WTC11 (cell line): ENCODE data around the gene SNRNP35.

ENCODE experiments used
- ATF6 ChIP-seq: sonication (generic); formaldehyde crosslinking; IDR thresholded peaks from 2 replicates; pipeline ENCODE4 v1.8.1; 2023; ENCODE audit warnings: mild to moderate bottlenecking, missing genetic modification reagents
- CTCF ChIP-seq: fragments of 200-600 bp; IDR thresholded peaks from 2 replicates; pipeline ENCODE4 v1.8.0; 2022; ENCODE audit warnings: antibody characterized with exemption
- FOXJ3 ChIP-seq: sonication (generic); formaldehyde crosslinking; IDR thresholded peaks from 2 replicates; pipeline ENCODE4 v1.9.0; 2021; ENCODE audit warnings: missing genetic modification reagents, mild to moderate bottlenecking, borderline replicate concordance
- GABPB1 ChIP-seq: sonication (generic); formaldehyde crosslinking; IDR thresholded peaks from 2 replicates; pipeline ENCODE4 v1.8.1; 2023; ENCODE audit warnings: mild to moderate bottlenecking, missing genetic modification reagents
- MAX ChIP-seq: sonication (generic); formaldehyde crosslinking; IDR thresholded peaks from 2 replicates; pipeline ENCODE4 v1.8.0; 2022; ENCODE audit warnings: mild to moderate bottlenecking, missing genetic modification reagents
- NFE2L1 ChIP-seq: sonication (generic); formaldehyde crosslinking; IDR thresholded peaks from 2 replicates; pipeline ENCODE4 v1.8.1; 2023; ENCODE audit warnings: missing genetic modification reagents
- SMAD4 ChIP-seq: sonication (generic); formaldehyde crosslinking; IDR thresholded peaks from 2 replicates; pipeline ENCODE4 v1.8.0; 2022; ENCODE audit warnings: mild to moderate bottlenecking, missing genetic modification reagents
- USF1 ChIP-seq: sonication (generic); formaldehyde crosslinking; IDR thresholded peaks from 2 replicates; pipeline ENCODE4 v1.8.0; 2022; ENCODE audit warnings: mild to moderate bottlenecking, missing genetic modification reagents
- ZNF232 ChIP-seq: sonication (generic); formaldehyde crosslinking; IDR thresholded peaks from 2 replicates; pipeline ENCODE4 v1.8.0; 2022; ENCODE audit warnings: mild to moderate bottlenecking, missing genetic modification reagents
- ZNF416 ChIP-seq: fragments of 250-450 bp; sonication (Bioruptor Pico); IDR thresholded peaks from 2 replicates; pipeline ENCODE4 v1.9.0; 2021; ENCODE audit warnings: mild to moderate bottlenecking, inconsistent platforms
- TF ChIP-seq, protein P1 (sequence below): sonication (generic); formaldehyde crosslinking; IDR thresholded peaks from 2 replicates; pipeline ENCODE4 v1.8.1; 2022; ENCODE audit warnings: low read depth, missing genetic modification reagents, borderline replicate concordance
- TF ChIP-seq, protein P2 (sequence below): fragments of 250-450 bp; sonication (Bioruptor Pico); IDR thresholded peaks from 2 replicates; pipeline ENCODE4 v1.8.0; 2021; ENCODE audit warnings: mild to moderate bottlenecking
- TF ChIP-seq, protein P3 (sequence below): sonication (generic); formaldehyde crosslinking; IDR thresholded peaks from 2 replicates; pipeline ENCODE4 v1.8.1; 2022; ENCODE audit warnings: mild to moderate bottlenecking, missing genetic modification reagents, moderate library complexity, borderline replicate concordance

DNA sequence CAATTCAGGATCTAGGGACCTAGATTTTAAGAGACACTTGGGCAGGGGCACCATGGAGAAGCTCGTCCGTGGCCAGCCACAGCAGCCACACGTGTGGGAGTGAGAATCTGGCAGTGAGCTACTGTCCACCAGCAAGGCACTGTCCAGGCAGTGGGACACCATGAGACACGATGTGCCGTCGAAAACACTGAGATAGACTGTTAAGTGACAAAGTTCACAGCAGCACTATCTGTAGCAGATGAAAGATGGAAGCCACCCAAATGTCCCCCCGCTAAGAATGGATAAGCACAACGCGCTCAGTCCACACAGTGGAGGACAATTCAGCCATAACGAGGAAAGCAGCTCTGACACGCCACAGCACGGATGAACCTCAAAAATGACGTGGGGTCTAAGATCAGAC lies 55.9 kb downstream of the SNRNP35 start:
- TF ChIP-seq ATF6 (CRISPR knock-in tag) (no peak), CTCF (no peak), ZNF232 (CRISPR knock-in tag) (no peak), USF1 (CRISPR knock-in tag) (no peak), SMAD4 (CRISPR knock-in tag) (no peak), MAX (CRISPR knock-in tag) (no peak), ZNF416 (CRISPR knock-in tag) (no peak), GABPB1 (CRISPR knock-in tag) (no peak), NFE2L1 (CRISPR knock-in tag) (no peak), FOXJ3 (CRISPR knock-in tag) (no peak)
- TF ChIP-seq, protein P1, sequence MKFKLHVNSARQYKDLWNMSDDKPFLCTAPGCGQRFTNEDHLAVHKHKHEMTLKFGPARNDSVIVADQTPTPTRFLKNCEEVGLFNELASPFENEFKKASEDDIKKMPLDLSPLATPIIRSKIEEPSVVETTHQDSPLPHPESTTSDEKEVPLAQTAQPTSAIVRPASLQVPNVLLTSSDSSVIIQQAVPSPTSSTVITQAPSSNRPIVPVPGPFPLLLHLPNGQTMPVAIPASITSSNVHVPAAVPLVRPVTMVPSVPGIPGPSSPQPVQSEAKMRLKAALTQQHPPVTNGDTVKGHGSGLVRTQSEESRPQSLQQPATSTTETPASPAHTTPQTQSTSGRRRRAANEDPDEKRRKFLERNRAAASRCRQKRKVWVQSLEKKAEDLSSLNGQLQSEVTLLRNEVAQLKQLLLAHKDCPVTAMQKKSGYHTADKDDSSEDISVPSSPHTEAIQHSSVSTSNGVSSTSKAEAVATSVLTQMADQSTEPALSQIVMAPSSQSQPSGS (CRISPR knock-in tag): no peak
- TF ChIP-seq, protein P2, sequence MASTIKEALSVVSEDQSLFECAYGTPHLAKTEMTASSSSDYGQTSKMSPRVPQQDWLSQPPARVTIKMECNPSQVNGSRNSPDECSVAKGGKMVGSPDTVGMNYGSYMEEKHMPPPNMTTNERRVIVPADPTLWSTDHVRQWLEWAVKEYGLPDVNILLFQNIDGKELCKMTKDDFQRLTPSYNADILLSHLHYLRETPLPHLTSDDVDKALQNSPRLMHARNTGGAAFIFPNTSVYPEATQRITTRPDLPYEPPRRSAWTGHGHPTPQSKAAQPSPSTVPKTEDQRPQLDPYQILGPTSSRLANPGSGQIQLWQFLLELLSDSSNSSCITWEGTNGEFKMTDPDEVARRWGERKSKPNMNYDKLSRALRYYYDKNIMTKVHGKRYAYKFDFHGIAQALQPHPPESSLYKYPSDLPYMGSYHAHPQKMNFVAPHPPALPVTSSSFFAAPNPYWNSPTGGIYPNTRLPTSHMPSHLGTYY (CRISPR knock-in tag): no peak
- TF ChIP-seq, protein P3, sequence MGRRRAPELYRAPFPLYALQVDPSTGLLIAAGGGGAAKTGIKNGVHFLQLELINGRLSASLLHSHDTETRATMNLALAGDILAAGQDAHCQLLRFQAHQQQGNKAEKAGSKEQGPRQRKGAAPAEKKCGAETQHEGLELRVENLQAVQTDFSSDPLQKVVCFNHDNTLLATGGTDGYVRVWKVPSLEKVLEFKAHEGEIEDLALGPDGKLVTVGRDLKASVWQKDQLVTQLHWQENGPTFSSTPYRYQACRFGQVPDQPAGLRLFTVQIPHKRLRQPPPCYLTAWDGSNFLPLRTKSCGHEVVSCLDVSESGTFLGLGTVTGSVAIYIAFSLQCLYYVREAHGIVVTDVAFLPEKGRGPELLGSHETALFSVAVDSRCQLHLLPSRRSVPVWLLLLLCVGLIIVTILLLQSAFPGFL: no peak
